GM20431 (cell line): Measurements from ENCODE around the gene DDT.
"Not testable (repeated sequence)": the region's sequence is repeated elsewhere in the genome, so short reads cannot be mapped to it uniquely, and the experiment has no call there.

Source experiments
- in situ Hi-C: fragments of 300-500 bp; cut with MseI, MboI; formaldehyde crosslinking; loops from one replicate; pipeline ENCODE4 v1.15.0; 2020; ENCODE audit warnings: low sequenced_read_pairs; ENCODE audit not compliant: unreplicated experiment

Gene DDT

GRCh38 chr22:23993581-23994177 lies 19.4 kb upstream of the DDT start:
- in situ Hi-C loops = not testable (repeated sequence)

DNA sequence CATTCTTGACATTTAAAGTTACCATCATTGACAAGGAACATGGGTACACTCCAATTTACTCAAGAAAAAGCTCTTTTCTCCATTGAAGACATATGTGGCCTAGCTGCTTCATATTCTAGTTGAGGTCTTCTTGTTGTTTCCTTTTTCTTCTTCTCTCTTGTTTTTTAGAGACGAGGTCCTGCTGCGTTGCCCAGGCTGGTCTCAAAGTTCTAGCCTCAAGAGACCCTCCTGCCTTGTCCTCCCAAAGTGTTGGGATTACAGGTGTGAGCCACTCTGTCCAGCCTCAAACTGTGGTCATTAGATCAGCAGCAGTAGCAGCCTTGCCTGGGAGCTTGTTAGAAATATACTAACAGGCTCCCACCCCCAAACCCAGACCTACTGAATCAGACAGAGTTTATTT lies 18.8 kb upstream of the DDT start:
- in situ Hi-C loops = not testable (repeated sequence)

- in situ Hi-C loops = not testable (repeated sequence)
These were observed 15.5 kb upstream of the DDT start for GRCh38 chr22:23989583-23990244.

- in situ Hi-C loops = not testable (repeated sequence)
These were observed 12.4 kb upstream of the DDT start for GRCh38 chr22:23986538-23987178.

DNA sequence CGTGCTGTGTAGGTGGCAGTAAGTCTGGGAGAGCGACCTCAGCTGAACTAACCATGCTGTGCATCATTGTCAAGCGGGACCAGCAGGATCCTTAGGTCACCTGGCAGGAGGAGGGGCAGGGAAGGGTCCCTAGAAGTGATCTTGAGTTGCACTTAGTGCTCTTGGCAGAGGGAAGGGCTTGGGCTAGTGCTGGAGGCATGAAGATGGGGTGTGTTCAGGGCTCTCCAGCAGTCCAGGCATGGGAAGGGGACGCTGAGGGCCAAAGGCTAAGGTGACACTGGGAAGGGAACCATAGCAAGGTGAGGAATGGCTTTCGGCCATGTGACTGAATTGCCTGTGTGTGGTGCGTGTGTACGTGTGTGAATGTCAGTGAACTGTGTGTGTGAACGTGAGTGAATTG lies 11.8 kb upstream of the DDT start:
- in situ Hi-C loops = not testable (repeated sequence)

- in situ Hi-C loops = no loop called here
These were observed 10.2 kb upstream of the DDT start for GRCh38 chr22:23984430-23984829.

DNA sequence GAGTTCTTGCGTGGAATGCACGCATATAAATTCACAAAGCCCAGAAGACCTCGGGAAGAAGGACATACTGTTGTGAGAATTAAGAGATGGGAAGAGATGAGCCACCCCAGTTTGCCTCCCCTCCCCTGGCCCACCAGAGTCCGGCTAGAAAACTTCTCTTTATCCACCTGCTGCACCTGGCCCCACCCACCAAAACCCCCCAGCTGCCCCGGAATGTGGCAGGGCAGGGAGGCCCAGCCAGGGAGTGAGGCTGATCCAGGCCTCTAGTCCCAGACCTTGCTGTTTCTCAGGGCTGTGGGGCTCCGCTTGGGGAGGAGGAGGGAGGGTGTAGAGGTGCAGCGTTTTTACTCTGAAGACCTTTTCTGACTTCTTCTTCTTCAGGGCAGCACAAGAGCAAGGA lies 6.3 kb upstream of the DDT start:
- in situ Hi-C loops = not testable (repeated sequence)

- in situ Hi-C loops = not testable (repeated sequence)
These were observed 5.5 kb upstream of the DDT start, which contains the start of gene GSTT2 for GRCh38 chr22:23979557-23980240. GSTT2 (plus strand) TSS chr22:23980134.

GRCh38 chr22:23977304-23977703 lies 3.1 kb upstream of the DDT start:
- in situ Hi-C loops = not testable (repeated sequence)

DNA sequence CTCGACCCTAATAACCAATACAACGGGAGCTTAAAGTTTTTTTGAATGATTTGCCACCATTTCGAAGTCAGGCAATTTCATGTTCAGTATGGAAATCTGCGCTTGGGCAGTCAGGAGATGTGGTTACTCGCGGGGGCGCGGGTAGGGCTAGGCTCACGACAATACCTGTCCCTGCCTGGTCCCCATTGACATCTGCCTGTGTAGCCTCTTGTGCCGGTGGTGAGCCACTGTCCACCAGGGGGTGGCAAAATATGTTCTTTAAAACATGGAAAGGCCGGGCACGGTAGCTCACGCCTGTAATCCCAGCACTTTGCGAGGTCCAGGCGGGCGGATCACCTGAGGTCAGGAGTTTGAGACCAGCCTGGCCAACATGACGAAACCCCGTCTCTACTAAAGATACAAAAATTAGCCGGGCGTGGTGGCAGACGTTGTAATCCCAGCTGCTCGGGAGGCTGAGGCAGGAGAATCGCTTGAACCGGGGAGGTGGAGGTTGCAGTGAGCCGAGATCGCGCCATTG lies 653 bp upstream of the DDT start:
- in situ Hi-C loops = not testable (repeated sequence)

DNA sequence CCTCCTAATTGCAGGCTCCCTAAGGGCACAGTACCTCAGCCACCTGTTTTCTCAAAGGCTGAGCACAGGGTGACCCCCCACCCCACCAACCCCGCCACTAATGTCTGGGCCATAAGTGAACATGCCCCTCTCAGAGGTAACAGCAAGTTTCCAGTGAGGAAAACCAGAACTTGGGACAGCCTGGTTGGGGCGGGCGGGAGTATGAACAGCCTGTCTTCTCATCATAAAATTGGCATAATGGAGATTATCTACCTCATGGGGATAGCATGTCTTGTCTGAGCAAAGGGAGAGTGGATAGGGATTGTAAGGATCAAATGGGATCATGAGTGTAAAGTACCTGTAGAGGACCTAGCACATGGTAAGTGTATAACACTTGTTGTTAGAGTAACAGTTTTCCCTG lies 2.3 kb downstream of the DDT start:
- in situ Hi-C loops = not testable (repeated sequence)

DNA sequence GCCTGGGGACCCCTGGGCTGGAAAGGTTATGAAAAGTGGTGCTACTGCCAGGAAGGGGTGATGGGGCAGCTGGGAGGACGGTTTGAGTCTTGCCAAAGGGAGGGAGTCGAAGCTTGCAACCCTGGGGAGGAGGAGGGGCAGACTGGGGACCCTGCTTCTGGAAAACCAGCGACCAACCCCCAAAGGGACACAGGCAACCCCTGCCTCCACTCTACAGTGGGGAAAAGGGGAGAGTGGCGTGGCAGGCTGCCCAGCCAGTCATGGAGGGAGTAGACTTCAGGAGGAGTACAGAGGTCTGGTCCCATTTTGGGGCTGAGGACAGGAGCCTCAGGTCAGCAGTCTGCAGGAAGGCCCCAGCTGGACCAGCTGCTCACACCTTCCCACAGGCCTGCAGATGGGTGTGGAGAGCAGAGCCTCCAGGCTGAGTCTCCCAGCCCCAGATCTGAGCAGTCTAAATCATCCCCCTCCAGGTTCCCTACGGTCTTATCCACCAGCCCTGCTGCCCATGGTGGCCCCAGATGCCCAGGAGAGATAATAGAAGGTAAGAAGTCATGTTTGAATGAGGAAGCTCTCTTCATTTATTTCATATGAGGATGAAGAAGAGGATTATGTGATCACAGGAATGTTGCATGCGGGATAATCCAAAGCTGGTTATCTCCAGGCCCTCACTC lies 3.3 kb downstream of the DDT start:
- in situ Hi-C loops = no loop called here

GRCh38 chr22:23970201-23970641 lies 4.0 kb downstream of the DDT start:
- in situ Hi-C loops = no loop called here

DNA sequence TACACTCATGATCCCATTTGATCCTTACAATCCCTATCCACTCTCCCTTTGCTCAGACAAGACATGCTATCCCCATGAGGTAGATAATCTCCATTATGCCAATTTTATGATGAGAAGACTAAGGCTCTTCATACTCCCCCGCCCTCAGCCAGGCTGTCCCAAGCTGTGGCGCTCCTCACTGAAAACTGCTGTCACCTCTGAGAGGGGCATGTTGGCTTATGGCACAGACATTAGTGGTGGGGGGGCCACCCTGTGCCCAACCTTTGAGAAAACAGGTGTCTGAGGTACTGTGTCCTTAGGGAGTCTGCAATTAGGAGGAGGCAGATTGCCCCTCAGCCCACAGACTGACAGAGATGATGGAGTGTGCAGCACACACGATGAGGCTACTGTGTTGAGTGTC lies 5.2 kb downstream of the DDT start:
- in situ Hi-C loops = no loop called here

- in situ Hi-C loops = not testable (repeated sequence)
These were observed 7.7 kb downstream of the DDT start, which contains the start of gene DDTL for GRCh38 chr22:23966568-23966967. DDTL (plus strand) TSS chr22:23966888; CDS start chr22:23966915, 27 bp downstream.

DNA sequence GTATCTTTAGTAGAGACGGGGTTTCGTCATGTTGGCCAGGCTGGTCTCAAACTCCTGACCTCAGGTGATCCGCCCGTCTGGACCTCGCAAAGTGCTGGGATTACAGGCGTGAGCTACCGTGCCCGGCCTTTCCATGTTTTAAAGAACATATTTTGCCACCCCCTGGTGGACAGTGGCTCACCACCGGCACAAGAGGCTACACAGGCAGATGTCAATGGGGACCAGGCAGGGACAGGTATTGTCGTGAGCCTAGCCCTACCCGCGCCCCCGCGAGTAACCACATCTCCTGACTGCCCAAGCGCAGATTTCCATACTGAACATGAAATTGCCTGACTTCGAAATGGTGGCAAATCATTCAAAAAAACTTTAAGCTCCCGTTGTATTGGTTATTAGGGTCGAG lies 8.1 kb downstream of the DDT start:
- in situ Hi-C loops = not testable (repeated sequence)

DNA sequence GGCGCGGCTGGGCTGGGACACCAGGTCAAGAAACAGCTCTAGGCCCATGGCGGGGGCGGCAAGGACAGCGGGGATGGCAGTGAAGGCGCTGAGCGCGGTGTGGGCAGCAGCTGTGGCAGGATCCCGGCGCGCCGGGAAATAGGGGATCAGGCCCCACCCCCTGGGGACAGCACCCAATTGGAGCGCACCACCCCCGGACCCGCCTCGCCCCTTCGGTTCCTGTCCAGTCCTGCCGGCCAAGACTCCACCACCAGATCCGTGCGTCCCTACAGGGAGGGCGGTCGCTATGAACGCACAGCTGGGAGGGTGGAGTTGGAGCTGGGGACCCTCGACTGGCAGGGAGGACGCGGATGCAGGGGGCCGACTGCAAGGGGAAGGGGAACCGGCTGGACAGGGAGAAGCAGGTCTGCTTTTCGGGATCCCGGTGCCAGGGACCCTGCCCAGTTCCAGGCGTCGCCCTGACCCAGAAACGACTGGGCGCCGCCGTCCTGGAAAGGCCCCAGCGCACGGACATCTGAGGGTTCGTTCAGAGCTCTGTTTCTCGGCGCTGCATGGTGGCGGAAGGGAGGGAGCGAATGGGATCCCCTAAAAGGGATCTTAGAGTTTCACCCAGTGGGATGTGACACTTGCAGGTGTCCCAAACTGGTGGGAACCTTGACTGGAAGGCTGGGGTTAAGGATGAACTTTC lies 13.0 kb downstream of the DDT start, which contains the start of gene GSTT2B:
GSTT2B (minus strand) TSS at position 112 of the 688 bp plus-strand sequence; CDS start at position 48, 64 bp downstream.
- in situ Hi-C loops = not testable (repeated sequence)

DNA sequence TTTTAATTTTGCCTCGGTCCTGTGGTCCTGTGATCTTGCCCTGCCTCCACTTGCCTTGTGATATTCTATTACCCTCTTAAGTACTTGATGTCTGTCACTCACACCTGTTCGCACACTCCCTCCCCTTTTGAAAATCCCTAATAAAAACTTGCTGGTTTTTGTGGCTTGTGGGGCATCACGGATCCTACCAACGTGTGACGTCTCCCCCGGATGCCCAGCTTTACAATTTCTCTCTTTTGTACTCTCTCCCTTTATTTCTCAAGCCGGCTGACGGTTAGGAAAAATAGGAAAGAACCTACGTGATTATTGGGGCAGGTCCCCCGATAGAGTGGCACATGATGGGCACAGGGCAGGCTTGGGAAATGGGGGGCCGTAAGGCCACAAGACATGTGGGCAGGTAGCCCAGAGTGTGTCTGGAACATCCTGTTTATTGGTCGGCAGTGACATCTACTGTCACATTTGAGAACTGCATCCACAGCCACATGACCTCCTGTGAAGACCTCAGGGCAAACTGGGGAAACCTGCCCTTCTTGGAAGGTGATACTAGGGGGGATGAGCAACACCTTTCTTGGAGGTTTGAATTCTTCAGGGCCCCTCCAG lies 17.8 kb downstream of the DDT start:
- in situ Hi-C loops = not testable (repeated sequence)

- in situ Hi-C loops = not testable (repeated sequence)
These were observed 18.4 kb downstream of the DDT start for GRCh38 chr22:23955886-23956285.
